ENCODE data around the gene RPL32. TPM values are rescaled to one million over a fixed set of nuclear protein-coding genes. Genes with fewer than 3 reads are reported as not detected.
"Not testable (repeated sequence)": the region's sequence is repeated elsewhere in the genome, so short reads cannot be mapped to it uniquely, and the experiment has no call there.

RPL32 gene
- total RNA-seq, 1 donor = 2,127 TPM

DNA sequence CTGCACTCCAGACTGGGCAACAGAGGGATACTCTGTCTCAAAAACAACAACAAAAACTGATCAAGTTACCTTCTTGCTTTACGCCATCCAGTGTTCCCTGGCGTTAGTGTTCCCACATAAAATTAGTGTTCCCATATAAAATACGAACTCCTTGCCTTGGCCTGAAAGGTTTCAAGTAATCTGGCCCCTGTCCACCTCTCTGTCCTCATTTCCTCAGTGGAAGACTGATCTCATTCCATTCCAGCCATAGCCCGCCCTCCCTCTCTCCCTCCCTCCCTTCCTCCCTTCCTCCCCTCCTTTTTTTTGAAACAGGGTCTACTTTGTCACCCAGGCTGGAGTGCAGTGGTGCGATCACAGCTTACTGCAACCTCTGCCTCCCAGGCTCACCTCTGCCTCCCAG lies 47.7 kb downstream of the RPL32 start:
- Histone ChIP-seq H3K4me1 (ENCODE audit: insufficient read depth, low read length) (peaks cover 11% of the 10 kb centered on the region), H3K9me3 (ENCODE audit: low read depth, low read length) (no peaks in the 10 kb centered on the region), H3K27me3 (ENCODE audit: insufficient read depth, low read length) (peaks cover 7% of the 10 kb centered on the region), H3K4me3 (ENCODE audit: low read length) (no peak overlapping the region)

- H3K4me1 ChIP-seq (ENCODE audit: insufficient read depth, low read length) = peaks cover 8% of the 10 kb centered on the region
- no peaks in the 10 kb centered on the region for H3K9me3 ChIP-seq (ENCODE audit: low read depth, low read length)
- H3K4me3 ChIP-seq (ENCODE audit: low read length) = no peak overlapping the region
- peaks cover 7% of the 10 kb centered on the region for H3K27me3 ChIP-seq (ENCODE audit: insufficient read depth, low read length)
These were observed 49.9 kb downstream of the RPL32 start for GRCh38 chr3:12791430-12791829.

DNA sequence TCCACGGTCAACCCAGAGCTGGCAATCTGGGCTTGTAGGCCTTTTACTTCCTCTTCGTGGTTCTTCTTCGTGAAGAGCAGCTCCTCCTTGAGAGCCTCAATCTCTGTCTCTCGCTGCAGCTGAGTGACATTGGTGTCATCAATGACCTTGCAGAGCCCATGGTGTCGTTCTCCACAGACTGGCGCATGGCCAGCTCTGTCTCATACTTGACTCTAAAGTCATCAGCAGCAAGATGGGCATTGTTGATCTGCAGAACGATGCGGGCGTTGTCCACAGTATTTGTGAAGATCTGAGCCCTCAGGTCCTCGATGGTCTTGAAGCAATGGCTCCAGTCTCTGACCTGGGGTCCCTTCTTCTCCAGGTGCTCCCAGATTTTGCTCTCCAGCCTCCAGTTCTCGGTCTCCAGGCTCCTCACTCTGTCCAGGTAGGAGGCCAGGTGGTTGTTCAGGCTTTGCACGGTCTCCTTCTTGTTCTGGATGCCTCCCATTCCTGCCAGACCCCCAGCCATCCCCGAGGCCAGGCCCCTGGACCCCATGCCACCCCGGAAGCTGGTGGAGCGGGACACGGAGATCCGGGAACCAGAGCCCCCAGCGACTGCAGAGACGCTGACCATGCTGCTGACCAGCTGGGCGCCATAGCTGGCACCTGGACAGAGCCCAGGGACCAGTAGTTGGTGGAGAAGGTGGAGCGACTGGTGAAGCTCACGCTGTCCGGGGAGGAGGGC lies 53.2 kb downstream of the RPL32 start:
- not testable (repeated sequence) for H3K4me1 ChIP-seq (ENCODE audit: insufficient read depth, low read length); H3K4me3 ChIP-seq (ENCODE audit: low read length); H3K9me3 ChIP-seq (ENCODE audit: low read depth, low read length)

GRCh38 chr3:12787346-12787745 lies 54.0 kb downstream of the RPL32 start:
- H3K4me1 ChIP-seq (ENCODE audit: insufficient read depth, low read length); H3K9me3 ChIP-seq (ENCODE audit: low read depth, low read length); H3K4me3 ChIP-seq (ENCODE audit: low read length): not testable (repeated sequence)
- peaks cover 12% of the 10 kb centered on the region for H3K27me3 ChIP-seq (ENCODE audit: insufficient read depth, low read length)

More for the DNA sequence above, 53.2 kb downstream of the RPL32 start:
- peaks cover 12% of the 10 kb centered on the region for H3K27me3 ChIP-seq (ENCODE audit: insufficient read depth, low read length)

GRCh38 chr3:12785096-12785495 lies 56.3 kb downstream of the RPL32 start:
- peaks cover 12% of the 10 kb centered on the region for H3K27me3 ChIP-seq (ENCODE audit: insufficient read depth, low read length)
- H3K9me3 ChIP-seq (ENCODE audit: low read depth, low read length) = no peaks in the 10 kb centered on the region
- H3K4me1 ChIP-seq (ENCODE audit: insufficient read depth, low read length) = no peaks in the 10 kb centered on the region
- no peak overlapping the region for H3K4me3 ChIP-seq (ENCODE audit: low read length)

Other genes starting within 250 kb of the RPL32 start
- 176 TPM for gene RAF1, start 177.4 kb downstream of the RPL32 start, total RNA-seq
- 3.8 TPM for gene TMEM40, start 82.3 kb downstream of the RPL32 start, total RNA-seq
- gene CAND2, start 44.9 kb downstream of the RPL32 start, total RNA-seq = 0.84 TPM
- gene IQSEC1, start 231.9 kb upstream of the RPL32 start, total RNA-seq = 135 TPM

Data from mononuclear cell (primary cell).